Activated T-cell treated with anti-CD3 and anti-CD28 coated beads for 4 hours (primary cell): ENCODE data around the gene QRFP.

Source experiments
- DNase-seq: peaks from one replicate; pipeline ENCODE4 v3.0.0-alpha.2; 2020

Gene QRFP

GRCh38 chr9:130933114-130934046 is 36.8 kb upstream of the QRFP start:
- DNase-seq: no peak

GRCh38 chr9:130932255-130933079 is 35.9 kb upstream of the QRFP start:
- DNase-seq: no peak

GRCh38 chr9:130931508-130932254 is 35.1 kb upstream of the QRFP start:
- no peak for DNase-seq

- no peak for DNase-seq
These were observed 34.3 kb upstream of the QRFP start for GRCh38 chr9:130930804-130931349.

- no peak for DNase-seq
These were observed 33.7 kb upstream of the QRFP start for GRCh38 chr9:130930132-130930803.

- no peak for DNase-seq
These were observed 33.0 kb upstream of the QRFP start for GRCh38 chr9:130929571-130930038.

- DNase-seq: no peak
These were observed 31.6 kb upstream of the QRFP start for GRCh38 chr9:130927995-130928900.

GRCh38 chr9:130927338-130927737 is 30.7 kb upstream of the QRFP start:
- DNase-seq: no peak

GRCh38 chr9:130925050-130925678 is 28.6 kb upstream of the QRFP start:
- no peak for DNase-seq

- no peak for DNase-seq
These were observed 27.8 kb upstream of the QRFP start for GRCh38 chr9:130924448-130924788.

- no peak for DNase-seq
These were observed 27.2 kb upstream of the QRFP start for GRCh38 chr9:130923611-130924447.

GRCh38 chr9:130922893-130923610 is 26.4 kb upstream of the QRFP start:
- no peak for DNase-seq

- DNase-seq: no peak
These were observed 25.6 kb upstream of the QRFP start for GRCh38 chr9:130921989-130922892.

GRCh38 chr9:130921300-130921988 is 24.8 kb upstream of the QRFP start:
- no peak for DNase-seq

- DNase-seq: no peak
These were observed 24.2 kb upstream of the QRFP start for GRCh38 chr9:130920762-130921299.

GRCh38 chr9:130920233-130920632 is 23.6 kb upstream of the QRFP start:
- DNase-seq: no peak
